GM20000 (cell line): ENCODE results near the gene GCAT.

ENCODE experiments used
- DNase-seq: peaks from one replicate; pipeline ENCODE4 v3.0.0; 2012; ENCODE audit warnings: low spot score
- CTCF ChIP-seq: IDR thresholded peaks from 2 replicates; pipeline ENCODE4 v1.5.1; 2012; ENCODE audit warnings: mild to moderate bottlenecking, control low read depth; ENCODE audit errors: extremely low read depth, missing control alignments

The GCAT gene

GRCh38 chr22:37832022-37832857, 24.5 kb downstream of the GCAT start:
- no peak for DNase-seq
- no peak for TF ChIP-seq CTCF

- no peak for DNase-seq
- no peak for TF ChIP-seq CTCF
Measured at GRCh38 chr22:37842015-37842793, 34.5 kb downstream of the GCAT start.

GRCh38 chr22:37843741-37844089, 36.0 kb downstream of the GCAT start:
- DNase-seq, result peak; percentile 73

GRCh38 chr22:37844904-37845329, 37.2 kb downstream of the GCAT start:
- no peak for TF ChIP-seq CTCF
- DNase-seq, result no peak

More at GRCh38 chr22:37843741-37844089, 36.0 kb downstream of the GCAT start:
- TF ChIP-seq CTCF, result no peak

GRCh38 chr22:37846433-37846832, 38.7 kb downstream of the GCAT start:
- TF ChIP-seq CTCF, result no peak
- DNase-seq, result no peak

GRCh38 chr22:37848587-37849088, 40.9 kb downstream of the GCAT start:
- no peak for DNase-seq
- TF ChIP-seq CTCF, result no peak
